Activated CD4-positive, alpha-beta T cell treated with anti-CD3 and anti-CD28 coated beads, Interleukin-2, amount 50 U/mL, for 4 hours (primary cell): ENCODE data around the gene LAGE3.

Source experiments
- DNase-seq, 2 experiments: peaks; one replicate each; pipeline ENCODE4 v3.0.0-alpha.2; 2020

LAGE3 gene

GRCh38 chrX:154452823-154453222 is 26.3 kb downstream of the LAGE3 start:
- DNase-seq = no peak

DNA sequence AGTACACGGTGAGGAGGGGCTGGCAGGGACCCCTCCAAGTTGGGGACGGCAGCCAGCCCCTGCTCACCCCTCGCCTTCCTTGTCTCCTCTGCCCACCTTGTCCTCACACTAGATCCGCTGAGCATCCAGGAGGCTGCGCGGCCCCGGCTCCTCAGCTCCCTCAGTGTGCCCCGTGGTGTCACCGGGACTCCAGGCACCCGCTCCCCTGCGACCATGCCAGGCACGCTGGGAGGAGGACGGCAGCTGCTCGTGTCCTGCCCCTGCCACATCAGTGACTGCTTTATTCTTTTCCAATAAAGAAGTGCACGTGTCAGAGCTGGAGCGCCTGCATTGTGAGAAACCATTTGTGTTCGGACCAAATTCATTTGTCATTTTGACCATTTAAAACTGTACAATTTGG is 28.8 kb downstream of the LAGE3 start:
- no peak for DNase-seq

DNA sequence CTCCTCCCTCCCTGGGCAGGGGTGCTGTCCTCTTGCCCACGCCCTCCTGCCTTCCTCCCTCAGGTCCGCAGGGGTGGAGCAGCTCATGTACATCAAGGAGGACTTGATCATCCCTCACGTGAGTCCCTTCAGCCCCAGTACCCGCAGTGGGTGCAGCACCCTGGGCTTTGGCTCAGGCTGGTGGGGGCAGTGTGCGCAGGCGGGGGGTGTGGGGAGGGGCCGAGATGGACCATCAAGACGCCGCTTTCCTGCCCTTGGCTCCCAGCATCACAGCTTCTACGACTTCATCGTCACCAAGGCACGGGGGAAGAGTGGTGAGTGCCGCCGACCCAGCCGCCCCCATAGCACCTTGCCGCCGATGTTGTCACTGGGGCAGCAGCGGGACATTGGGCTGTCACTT is 29.5 kb downstream of the LAGE3 start:
- no peak for DNase-seq

DNA sequence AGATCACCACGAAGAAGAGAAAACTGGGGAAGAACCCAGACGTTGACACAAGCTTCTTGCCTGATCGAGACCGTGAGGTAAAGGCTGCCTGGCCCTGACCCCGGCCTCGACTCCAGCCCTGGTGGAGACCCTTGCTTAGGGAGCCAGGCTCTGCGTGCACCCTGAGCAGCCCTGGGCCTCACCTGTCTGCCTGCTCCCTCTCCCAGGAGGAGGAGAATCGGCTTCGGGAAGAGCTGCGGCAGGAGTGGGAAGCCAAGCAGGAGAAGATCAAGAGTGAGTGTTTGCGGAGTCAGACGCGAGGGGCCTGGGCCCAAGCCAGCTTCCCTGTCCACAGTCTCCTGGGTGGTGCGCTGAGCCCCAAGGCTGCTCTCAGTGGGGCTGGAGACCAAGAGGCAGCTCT is 30.6 kb downstream of the LAGE3 start:
- DNase-seq = no peak

DNA sequence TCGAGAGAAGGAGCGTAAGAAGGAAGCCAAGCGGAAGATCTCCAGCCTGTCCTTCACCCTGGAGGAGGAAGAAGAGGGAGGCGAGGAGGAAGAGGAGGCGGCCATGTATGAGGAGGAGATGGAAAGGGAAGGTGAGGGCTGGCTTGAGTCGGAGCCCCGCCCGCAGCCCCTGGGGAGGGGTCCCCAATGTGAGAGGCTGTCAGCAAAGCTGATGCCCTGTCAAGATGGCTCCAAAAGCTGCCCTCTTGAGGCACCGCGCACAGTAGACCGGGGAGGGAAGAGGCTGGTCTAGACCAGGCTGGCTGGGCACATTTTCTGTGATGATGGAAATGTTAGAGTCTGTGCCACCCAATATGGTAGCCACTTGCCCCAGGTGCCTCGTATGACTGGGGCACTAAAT is 32.7 kb downstream of the LAGE3 start:
- no peak for DNase-seq

GRCh38 chrX:154445776-154446175 is 33.3 kb downstream of the LAGE3 start:
- no peak for DNase-seq

DNA sequence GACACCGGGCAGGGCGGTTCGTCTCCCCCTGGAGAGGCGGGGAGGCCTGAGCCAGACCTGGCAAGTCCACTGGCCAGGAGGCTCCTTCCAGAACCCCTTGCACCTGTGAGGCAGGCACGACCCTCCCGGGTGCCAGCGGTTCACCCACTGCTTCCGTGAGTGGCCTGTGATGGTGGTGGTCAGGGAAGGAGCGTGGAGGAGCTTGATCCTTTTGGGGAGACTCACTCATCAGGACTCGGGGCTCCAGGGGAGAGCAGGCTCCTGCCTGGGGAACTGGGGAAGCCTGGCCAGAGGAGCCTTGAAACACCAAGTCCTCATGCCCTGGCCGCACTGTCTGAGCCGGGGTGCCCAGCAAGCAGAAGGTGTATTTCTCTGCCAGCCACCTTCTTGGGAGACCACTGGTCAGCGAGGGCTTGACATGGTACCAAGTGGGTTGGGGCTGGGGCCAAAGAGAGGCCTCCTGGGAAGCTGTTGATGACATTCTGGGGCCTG is 34.3 kb downstream of the LAGE3 start:
- no peak for DNase-seq

GRCh38 chrX:154443992-154444754 is 34.9 kb downstream of the LAGE3 start, which contains the start of gene FAM50A:
Gene FAM50A, plus strand, starts transcription at chrX:154444141. Its CDS starts 95 bp downstream, at chrX:154444236.
- peak; percentile 36 to 46 for DNase-seq

- no peak for DNase-seq
These were observed 35.6 kb downstream of the LAGE3 start for GRCh38 chrX:154443479-154443910.

DNA sequence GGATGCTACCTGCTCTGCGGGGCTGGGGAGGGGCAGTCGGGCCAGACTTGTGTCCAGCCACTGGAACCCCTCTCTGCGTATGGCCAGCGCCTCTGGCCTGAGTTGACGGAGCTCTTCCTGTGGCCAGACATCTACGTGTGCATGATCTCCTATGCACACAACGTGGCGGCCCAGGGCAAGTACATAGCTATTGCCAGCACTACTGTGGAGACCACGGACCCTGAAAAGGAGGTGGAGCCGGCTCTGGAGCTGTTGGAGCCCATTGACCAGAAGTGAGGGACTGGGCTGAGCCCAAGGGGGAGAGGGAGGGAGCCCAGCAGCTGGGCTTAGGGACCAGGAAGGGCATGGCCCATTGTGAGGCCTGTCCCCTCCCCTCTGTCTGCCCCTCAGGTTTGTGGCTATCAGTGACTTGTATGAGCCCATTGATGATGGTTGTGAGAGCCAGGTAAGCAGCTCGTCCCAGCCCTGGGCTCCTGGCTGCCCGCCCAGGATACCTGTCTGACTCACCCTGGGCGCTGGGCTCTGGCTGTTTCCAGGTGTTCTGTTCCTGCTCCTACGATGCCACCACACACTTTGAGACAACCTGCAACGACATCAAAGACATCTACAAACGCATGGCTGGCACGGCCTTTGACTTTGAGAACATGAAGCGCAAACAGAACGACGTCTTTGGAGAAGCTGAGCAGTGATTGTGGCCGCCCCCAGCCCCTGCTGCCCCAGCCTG is 36.9 kb downstream of the LAGE3 start:
- no peak for DNase-seq

DNA sequence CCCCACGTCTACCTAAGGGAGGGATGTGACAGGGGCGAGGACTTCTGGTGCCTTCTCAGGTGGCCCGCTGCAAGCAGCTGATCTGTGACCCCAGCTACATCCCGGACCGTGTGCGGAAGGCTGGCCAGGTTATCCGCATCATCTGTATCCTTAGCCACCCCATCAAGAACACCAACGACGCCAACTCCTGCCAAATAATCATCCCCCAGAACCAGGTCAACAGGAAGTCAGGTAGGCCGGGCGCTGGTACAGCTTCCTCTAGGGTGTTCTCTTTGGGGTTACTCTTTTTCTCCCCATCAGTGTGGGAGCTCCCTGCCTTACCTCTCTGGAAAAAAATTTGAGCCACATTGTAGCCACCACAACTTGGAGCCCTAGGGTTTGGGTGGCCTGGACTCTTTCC is 37.5 kb downstream of the LAGE3 start:
- no peak for DNase-seq

DNA sequence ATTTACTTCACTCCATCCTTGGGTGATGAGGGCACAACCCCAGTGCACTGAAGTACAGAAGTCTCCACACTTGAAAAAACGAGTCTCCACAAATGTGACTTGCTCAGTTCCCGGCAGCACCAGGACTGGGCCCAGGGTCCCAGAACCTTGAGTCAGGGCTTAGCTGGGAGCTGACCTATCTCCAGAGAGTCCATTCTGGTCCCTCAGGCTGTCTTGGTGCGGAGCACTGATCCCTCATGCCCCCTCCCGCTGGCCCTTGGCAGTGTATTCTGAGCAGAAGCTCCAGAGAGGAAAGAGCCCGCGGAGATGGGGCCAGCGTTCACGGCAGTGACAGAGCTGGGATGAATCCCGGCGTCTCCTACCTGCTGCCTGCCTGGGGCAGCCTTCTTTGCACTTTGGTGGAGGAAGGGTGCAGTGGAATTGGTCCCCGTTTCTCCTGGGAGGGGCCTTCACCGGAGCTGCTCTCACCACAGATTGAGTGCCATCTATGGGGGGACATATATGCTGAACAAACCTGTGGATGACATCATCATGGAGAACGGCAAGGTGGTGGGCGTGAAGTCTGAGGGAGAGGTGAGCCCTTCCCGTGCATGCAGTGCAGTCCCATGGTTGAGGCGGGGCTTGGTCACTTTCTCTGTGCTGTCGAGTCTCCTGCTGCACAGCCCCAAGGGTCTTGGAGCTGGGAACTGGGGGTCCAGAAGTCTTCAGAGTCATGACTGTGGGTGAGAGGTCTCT is 38.3 kb downstream of the LAGE3 start:
- DNase-seq = no peak

DNA sequence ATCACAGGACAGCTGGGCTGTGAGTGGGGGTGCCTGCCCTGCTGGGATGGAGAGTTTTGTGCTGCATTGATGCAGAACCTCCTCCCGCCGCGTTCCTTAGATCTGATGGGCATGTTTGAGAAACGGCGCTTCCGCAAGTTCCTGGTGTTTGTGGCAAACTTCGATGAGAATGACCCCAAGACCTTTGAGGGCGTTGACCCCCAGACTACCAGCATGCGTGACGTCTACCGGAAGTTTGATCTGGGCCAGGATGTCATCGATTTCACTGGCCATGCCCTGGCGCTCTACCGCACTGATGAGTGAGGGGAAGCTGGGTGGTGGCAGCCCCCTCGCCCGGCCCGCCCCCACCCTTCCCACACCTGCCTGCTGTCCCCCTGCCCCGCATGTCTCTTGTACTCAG is 39.2 kb downstream of the LAGE3 start:
- no peak for DNase-seq

GRCh38 chrX:154437971-154438893 is 40.8 kb downstream of the LAGE3 start:
- DNase-seq = no peak

GRCh38 chrX:154436983-154437752 is 41.9 kb downstream of the LAGE3 start, which contains the start of gene GDI1:
Gene GDI1, plus strand, starts transcription at chrX:154437154. Its CDS starts 101 bp downstream, at chrX:154437255.
- peak in 1 of 2 experiments; percentile 34 for DNase-seq

DNA sequence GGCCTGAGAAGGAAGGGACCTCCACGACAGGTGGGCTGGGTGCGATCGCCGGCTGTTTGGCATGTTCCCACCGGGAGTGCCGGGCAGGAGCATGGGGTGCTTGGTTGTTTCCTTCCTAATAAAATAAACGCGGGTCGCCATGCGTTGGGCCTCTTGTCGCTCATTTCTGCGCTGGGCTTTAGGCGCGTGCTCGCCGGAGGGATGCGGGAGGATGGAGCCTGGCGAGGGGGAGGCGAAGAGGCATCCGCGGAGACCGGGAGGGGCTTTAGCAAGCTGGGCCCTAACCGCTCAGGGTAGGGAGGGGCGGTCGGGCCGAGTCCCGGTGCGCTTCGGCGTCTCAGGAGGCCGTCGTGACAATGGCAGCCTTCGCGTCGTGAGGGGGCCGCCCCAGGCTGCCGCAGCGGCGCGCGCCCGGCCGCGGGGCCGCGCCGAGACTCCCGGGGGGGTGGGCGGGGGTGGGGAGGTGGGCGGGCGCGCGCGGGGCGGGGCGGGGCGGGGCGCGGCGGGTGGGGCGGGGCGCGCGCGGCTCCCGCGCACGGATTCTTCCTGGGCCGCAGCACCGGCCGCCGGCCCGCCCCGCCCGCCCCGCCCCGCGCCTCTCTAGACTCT is 42.6 kb downstream of the LAGE3 start:
- DNase-seq = peak; percentile 21 to 36

DNA sequence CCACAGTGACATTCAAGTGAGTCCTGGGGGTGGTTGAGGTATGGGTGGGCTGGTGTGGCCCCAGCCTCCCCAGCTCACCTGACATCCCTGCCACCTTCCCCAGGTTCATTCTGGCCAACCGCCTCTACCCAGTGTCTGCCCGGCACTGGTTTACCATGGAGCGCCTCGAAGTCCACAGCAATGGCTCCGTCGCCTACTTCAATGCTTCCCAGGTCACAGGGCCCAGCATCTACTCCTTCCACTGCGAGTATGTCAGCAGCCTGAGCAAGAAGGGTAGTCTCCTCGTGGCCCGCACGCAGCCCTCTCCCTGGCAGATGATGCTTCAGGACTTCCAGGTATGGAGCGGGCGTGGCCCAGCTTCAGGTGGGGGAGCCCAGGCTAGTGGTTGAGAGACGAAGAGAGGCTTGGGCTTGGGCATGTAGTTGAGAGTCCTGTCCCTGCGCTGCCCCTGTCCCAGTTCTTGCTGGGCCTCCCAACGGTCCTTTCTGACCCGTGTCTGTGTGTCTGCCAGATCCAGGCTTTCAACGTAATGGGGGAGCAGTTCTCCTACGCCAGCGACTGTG is 43.8 kb downstream of the LAGE3 start:
- no peak for DNase-seq

DNA sequence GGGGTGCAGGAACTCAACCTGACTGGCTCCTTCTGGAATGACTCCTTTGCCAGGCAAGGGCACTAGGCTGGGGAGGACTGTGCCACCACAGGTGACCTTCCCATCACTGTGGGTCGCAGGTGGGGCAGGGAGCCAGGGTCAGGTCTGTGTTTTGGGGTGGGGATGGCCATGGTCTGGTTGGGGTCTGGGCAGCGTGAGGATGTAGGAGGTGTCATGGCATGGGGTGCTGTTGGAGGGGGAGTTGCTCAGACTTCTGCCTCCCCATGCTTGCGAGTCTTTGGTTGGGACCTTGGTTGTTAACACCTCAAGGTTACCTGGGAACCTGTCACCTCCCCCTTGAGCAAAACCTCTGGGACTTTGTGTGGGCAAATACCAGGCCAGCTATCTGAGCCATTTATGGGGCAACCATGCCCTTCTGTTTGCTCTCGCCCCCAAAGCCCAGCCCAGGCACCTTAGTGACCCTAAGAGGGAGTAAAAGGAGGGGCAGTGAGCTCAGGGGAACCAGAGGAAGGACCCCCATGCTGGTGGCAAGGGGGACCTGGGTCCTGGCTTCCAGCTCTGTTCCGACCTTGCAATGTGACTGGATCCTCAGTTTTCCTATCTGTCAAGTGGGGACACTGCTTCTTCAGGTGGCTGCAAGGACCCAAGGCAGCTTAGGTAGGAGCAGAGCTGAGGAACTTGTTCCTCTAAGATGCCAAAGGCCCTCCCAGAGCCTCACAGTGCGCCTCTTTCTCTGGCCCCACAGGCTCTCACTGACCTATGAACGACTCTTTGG is 44.5 kb downstream of the LAGE3 start:
- DNase-seq = no peak

DNA sequence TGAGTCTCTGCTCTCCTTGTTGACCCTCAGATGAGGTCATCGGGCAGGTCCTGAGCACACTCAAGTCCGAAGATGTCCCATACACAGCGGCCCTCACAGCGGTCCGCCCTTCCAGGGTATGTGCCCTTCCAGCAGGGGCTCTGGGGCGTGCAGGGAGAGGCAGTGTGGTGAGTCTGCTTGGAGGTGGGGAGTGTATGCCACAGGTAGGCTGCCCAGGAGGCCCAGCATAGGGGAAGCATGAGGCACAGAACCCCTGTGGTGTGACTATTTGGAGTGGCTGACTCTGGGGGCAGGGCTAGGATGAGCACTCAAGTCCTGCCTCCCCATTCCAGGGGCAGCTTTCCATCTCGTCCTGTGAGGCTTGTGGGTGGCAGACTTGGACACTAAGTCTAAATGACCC is 45.5 kb downstream of the LAGE3 start:
- DNase-seq = no peak

GRCh38 chrX:154432210-154432609 is 46.9 kb downstream of the LAGE3 start:
- no peak for DNase-seq
